Measurements from ENCODE around the gene CPEB1. TPM values are rescaled to one million over a fixed set of nuclear protein-coding genes. Genes with fewer than 3 reads are reported as not detected.
A peak's percentile ranks its signal among the peaks of the same experiment; 100 is the strongest.

Gene CPEB1
- total RNA-seq, 1 donor from 2014 or later, result 0.35 TPM

- no peak for TF ChIP-seq CTCF (conservative IDR thresholded peaks at IDR 0.05; ENCODE audit: low read depth, low read length)
- no peak overlapping the region for H3K4me3 ChIP-seq (ENCODE audit: low read depth, low read length)
- DNase-seq (ENCODE audit: low read depth), result no peak
These were observed 74.2 kb downstream of the CPEB1 start for GRCh38 chr15:82572986-82573385.

- TF ChIP-seq CTCF (conservative IDR thresholded peaks at IDR 0.05; ENCODE audit: low read depth, low read length), result no peak
- H3K4me3 ChIP-seq (ENCODE audit: low read depth, low read length), result no peak overlapping the region
- DNase-seq (ENCODE audit: low read depth), result no peak
These were observed 74.9 kb downstream of the CPEB1 start for GRCh38 chr15:82572311-82572710.

- no peak for DNase-seq (ENCODE audit: low read depth)
- TF ChIP-seq CTCF (conservative IDR thresholded peaks at IDR 0.05; ENCODE audit: low read depth, low read length), result no peak
- H3K4me3 ChIP-seq (ENCODE audit: low read depth, low read length), result peak overlapping the region; percentile 34
These were observed 75.4 kb downstream of the CPEB1 start for GRCh38 chr15:82571722-82572222.

GRCh38 chr15:82570721-82571508 lies 76.2 kb downstream of the CPEB1 start:
- H3K4me3 ChIP-seq (ENCODE audit: low read depth, low read length), result no peak overlapping the region
- DNase-seq (ENCODE audit: low read depth), result no peak
- TF ChIP-seq CTCF (conservative IDR thresholded peaks at IDR 0.05; ENCODE audit: low read depth, low read length), result no peak

GRCh38 chr15:82569834-82570233 lies 77.3 kb downstream of the CPEB1 start:
- H3K4me3 ChIP-seq (ENCODE audit: low read depth, low read length), result no peak overlapping the region
- no peak for TF ChIP-seq CTCF (conservative IDR thresholded peaks at IDR 0.05; ENCODE audit: low read depth, low read length)
- no peak for DNase-seq (ENCODE audit: low read depth)

GRCh38 chr15:82568986-82569385 lies 78.2 kb downstream of the CPEB1 start:
- no peak overlapping the region for H3K4me3 ChIP-seq (ENCODE audit: low read depth, low read length)
- TF ChIP-seq CTCF (conservative IDR thresholded peaks at IDR 0.05; ENCODE audit: low read depth, low read length), result no peak
- no peak for DNase-seq (ENCODE audit: low read depth)

- TF ChIP-seq CTCF (conservative IDR thresholded peaks at IDR 0.05; ENCODE audit: low read depth, low read length), result no peak
- no peak for DNase-seq (ENCODE audit: low read depth)
- H3K4me3 ChIP-seq (ENCODE audit: low read depth, low read length), result no peak overlapping the region
These were observed 79.5 kb downstream of the CPEB1 start for GRCh38 chr15:82567661-82568060.

Data from epithelial cell of proximal tubule (primary cell).